Activated B cell treated with CpG ODN at 0.5 μM for 24 hours (primary cell): ENCODE results near the gene THSD4. TPM values are rescaled to one million over a fixed set of nuclear protein-coding genes. Genes with fewer than 3 reads are reported as not detected.

Experiments used
- ATAC-seq: fragments of 200-7000 bp; cut with Tn5 transposase; one replicate; pipeline ENCODE4 v1.10.0; 2021; ENCODE audit warnings: low read depth, mild to moderate bottlenecking, moderate library complexity
- CTCF ChIA-PET: fragments of 350-600 bp; sonication (Branson Sonifier 250); formaldehyde crosslinking; loops from one replicate; lab custom pipeline; 2021; ENCODE audit warnings: antibody characterized with exemption; lab: Charles Lee
- POLR2A ChIA-PET: fragments of 350-600 bp; sonication (Branson Sonifier 250); formaldehyde crosslinking; loops from one replicate; lab custom pipeline; 2021; ENCODE audit warnings: antibody characterized with exemption; lab: Charles Lee
- DNase-seq: peaks from one replicate; pipeline ENCODE4 v3.0.0; 2022
- H3K27ac Mint-ChIP-seq: one replicate; pipeline ENCODE4 v1.8.0; 2020; ENCODE audit warnings: mixed read lengths
- H3K27me3 Mint-ChIP-seq: one replicate; pipeline ENCODE4 v1.8.0; 2021; ENCODE audit warnings: mixed read lengths
- H3K36me3 Mint-ChIP-seq: one replicate; pipeline ENCODE4 v1.8.0; 2021; ENCODE audit warnings: low read depth, mixed read lengths
- H3K4me1 Mint-ChIP-seq: one replicate; pipeline ENCODE4 v1.8.0; 2021; ENCODE audit warnings: mixed read lengths
- H3K4me3 Mint-ChIP-seq: one replicate; pipeline ENCODE4 v1.8.0; 2020; ENCODE audit warnings: mild to moderate bottlenecking, mixed read lengths
- H3K9me3 Mint-ChIP-seq: one replicate; pipeline ENCODE4 v1.8.0; 2020; ENCODE audit warnings: mixed read lengths
- intact Hi-C: fragments of 100-400 bp; cut with micrococcal nuclease; formaldehyde crosslinking; loops from one replicate; pipeline ENCODE4 v1.15.1; 2024
- total RNA-seq: library from RNA; stranded (reverse); gene quantifications from 2 replicates; pipeline ENCODE4 v1.2.3, GENCODE V29; 2022
- TF ChIP-seq, protein P1 (sequence below): fragments of 200-600 bp; IDR thresholded peaks from one replicate; pipeline ENCODE4 v1.8.0; 2022; ENCODE audit warnings: antibody characterized with exemption, mild to moderate bottlenecking

The THSD4 gene
- total RNA-seq, 1 donor from 2014 or later, result not detected

DNA sequence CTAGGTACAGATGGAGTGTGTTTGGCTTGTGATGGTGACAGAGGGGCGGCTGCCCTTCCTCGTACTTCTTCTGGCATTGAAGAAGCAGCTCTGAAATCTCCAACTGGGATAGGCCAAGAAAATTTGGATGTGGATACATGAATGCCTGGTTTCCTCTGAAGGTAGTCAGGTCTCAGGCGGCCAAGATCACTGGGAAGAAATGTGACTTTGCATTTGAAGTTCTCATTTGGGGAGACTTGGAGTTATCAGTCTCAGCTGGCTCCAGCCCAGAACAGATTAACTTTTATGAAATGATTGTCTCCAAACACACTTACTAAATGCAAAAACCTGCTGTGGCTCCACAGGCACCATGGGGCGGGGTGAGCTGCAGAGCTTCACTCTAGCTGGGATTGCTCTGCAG is 215.9 kb downstream of the THSD4 start:
- Mint-ChIP-seq H3K4me1 (no peaks in the 10 kb centered on the region), H3K27ac (no peak overlapping the region), H3K9me3 (no peaks in the 10 kb centered on the region), H3K4me3 (no peak overlapping the region), H3K36me3 (no peaks in the 10 kb centered on the region), H3K27me3 (no peaks in the 10 kb centered on the region)
- TF ChIP-seq, protein P1, sequence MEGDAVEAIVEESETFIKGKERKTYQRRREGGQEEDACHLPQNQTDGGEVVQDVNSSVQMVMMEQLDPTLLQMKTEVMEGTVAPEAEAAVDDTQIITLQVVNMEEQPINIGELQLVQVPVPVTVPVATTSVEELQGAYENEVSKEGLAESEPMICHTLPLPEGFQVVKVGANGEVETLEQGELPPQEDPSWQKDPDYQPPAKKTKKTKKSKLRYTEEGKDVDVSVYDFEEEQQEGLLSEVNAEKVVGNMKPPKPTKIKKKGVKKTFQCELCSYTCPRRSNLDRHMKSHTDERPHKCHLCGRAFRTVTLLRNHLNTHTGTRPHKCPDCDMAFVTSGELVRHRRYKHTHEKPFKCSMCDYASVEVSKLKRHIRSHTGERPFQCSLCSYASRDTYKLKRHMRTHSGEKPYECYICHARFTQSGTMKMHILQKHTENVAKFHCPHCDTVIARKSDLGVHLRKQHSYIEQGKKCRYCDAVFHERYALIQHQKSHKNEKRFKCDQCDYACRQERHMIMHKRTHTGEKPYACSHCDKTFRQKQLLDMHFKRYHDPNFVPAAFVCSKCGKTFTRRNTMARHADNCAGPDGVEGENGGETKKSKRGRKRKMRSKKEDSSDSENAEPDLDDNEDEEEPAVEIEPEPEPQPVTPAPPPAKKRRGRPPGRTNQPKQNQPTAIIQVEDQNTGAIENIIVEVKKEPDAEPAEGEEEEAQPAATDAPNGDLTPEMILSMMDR, result no peak
- ATAC-seq, result no peak
- POLR2A ChIA-PET, result no interaction called here
- CTCF ChIA-PET, result no interaction called here
- intact Hi-C loops, result no loop called here
- DNase-seq, result no peak

DNA sequence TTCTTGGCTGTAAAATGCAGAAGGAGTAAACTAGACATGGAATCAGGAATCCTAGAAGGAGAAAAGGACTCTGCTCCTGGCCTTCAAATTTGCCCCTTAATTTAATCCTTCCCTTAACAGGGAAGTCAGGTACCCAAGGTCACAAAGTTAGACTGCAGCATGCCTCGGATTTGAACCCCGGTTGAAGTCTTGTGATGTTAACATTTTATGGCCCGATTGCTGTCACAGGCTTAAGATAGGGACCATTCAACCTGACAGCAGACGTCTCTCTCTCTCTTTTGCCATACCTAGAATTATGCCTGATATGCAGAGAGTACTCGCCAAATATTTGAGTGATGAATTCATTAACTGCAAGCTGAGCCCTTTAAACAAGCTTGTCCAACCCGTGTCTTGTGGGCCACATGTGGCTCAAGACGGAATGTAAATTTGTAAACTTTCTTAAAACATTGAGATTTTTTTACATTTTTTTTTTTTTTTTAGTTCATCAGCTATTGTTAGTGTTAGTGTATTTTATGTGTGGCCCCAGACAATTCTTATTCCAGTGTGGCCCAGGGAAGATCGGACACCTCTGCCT is 217.2 kb downstream of the THSD4 start:
- no peaks in the 10 kb centered on the region for H3K4me1 Mint-ChIP-seq
- ChIA-PET CTCF (no interaction called here), POLR2A (no interaction called here)
- ATAC-seq (no peak), DNase-seq (no peak)
- H3K27me3 Mint-ChIP-seq, result no peaks in the 10 kb centered on the region
- no peak overlapping the region for H3K27ac Mint-ChIP-seq
- no peaks in the 10 kb centered on the region for H3K36me3 Mint-ChIP-seq
- intact Hi-C loops, result no loop called here
- TF ChIP-seq, protein P1, result no peak
- no peaks in the 10 kb centered on the region for H3K9me3 Mint-ChIP-seq
- H3K4me3 Mint-ChIP-seq, result no peak overlapping the region

DNA sequence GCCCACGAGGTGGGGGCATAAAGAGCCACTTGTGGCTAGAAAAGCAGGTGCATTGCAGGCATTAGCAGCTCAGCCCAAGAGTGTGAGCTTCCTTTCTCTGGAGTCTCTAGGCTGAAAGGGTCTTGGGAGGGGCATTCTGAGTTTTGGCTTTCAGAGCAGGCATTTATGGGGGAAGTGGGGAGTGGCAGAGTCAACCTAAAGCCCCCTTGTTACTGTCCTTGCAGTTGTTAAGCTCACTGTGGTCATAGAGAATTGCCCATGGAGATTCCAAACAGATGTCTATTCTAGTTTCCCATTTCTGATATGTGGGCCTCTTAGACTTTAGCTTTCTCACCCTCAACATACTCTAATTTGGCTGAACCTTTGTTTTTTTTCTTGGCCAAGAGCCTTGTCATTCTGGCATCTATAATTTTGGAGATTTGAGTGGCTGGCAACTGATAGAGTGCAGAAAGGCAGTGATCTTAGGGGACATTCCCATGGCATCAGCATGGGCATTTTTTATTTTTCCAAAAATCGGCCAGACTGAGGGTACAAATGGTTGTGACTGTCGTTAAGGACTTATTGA is 217.9 kb downstream of the THSD4 start:
- ATAC-seq (no peak), DNase-seq (no peak)
- no peak overlapping the region for H3K4me3 Mint-ChIP-seq
- no peaks in the 10 kb centered on the region for H3K27me3 Mint-ChIP-seq
- H3K9me3 Mint-ChIP-seq, result no peaks in the 10 kb centered on the region
- no peak overlapping the region for H3K27ac Mint-ChIP-seq
- H3K36me3 Mint-ChIP-seq, result no peaks in the 10 kb centered on the region
- intact Hi-C loops, result no loop called here
- no peaks in the 10 kb centered on the region for H3K4me1 Mint-ChIP-seq
- POLR2A ChIA-PET, result no interaction called here
- TF ChIP-seq, protein P1, result no peak
- CTCF ChIA-PET, result no interaction called here

DNA sequence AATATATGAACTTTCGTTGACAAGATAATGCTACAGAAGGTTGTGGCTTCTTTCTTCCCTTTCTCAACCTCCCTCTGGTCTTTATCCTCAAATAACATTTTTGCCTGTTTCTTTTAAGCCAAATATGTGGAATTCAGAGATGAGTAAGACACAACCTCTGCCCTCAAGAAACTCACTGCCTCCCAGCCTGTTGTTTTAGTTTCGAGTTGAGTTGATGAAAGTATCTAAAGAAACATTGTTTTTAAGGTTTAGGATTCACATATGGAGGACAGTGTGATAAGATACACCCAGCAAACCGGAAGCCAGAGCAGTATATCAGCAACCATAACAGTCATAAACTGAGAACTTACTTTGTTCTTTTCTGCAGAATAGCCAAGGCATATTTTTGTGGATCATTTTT is 218.6 kb downstream of the THSD4 start:
- DNase-seq, result no peak
- no peak overlapping the region for H3K27ac Mint-ChIP-seq
- no peaks in the 10 kb centered on the region for H3K36me3 Mint-ChIP-seq
- intact Hi-C loops, result no loop called here
- H3K4me1 Mint-ChIP-seq, result no peaks in the 10 kb centered on the region
- no peak overlapping the region for H3K4me3 Mint-ChIP-seq
- ChIA-PET POLR2A (no interaction called here), CTCF (no interaction called here)
- TF ChIP-seq, protein P1, result no peak
- no peaks in the 10 kb centered on the region for H3K9me3 Mint-ChIP-seq
- no peaks in the 10 kb centered on the region for H3K27me3 Mint-ChIP-seq
- ATAC-seq, result no peak

DNA sequence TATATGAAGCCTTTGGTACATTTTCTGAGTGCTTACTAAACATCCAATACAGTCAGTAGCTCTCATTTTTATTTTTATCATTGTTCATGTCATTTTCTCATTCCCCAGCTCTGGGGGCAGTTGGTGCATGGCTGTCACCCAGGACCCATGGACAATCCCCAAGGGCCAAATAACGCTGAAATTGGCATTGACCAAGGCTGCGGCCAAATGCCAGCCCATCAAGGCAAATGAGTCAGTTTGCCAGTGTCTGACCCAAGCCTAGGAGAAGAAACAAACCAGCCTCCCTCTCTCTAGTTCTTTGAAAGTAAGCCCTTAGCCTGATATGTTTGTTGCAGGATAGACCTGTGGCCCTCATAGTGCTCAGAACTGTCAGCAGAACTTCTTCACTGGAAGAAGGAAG is 219.2 kb downstream of the THSD4 start:
- ChIA-PET POLR2A (no interaction called here), CTCF (no interaction called here)
- Mint-ChIP-seq H3K4me1 (no peaks in the 10 kb centered on the region), H3K27me3 (no peaks in the 10 kb centered on the region), H3K36me3 (no peaks in the 10 kb centered on the region), H3K27ac (no peak overlapping the region), H3K4me3 (no peak overlapping the region), H3K9me3 (no peaks in the 10 kb centered on the region)
- TF ChIP-seq, protein P1, result no peak
- intact Hi-C loops, result no loop called here
- no peak for ATAC-seq
- no peak for DNase-seq
